K562 (cell line): Measurements from ENCODE around the gene PDGFC. TPM values are rescaled to one million over a fixed set of nuclear protein-coding genes. Genes with fewer than 3 reads are reported as not detected.

Experiments used
- ATAC-seq: fragments of 200-7000 bp; cut with Tn5 transposase; 3 replicates; pipeline ENCODE4 v1.9.1; 2020; ENCODE audit warnings: moderate library complexity
- BruUV-seq: library from RNA; stranded (reverse); fragments of 400-500 nt; replicated peaks from 2 replicates; lab custom pipeline; 2021; lab: Mats Ljungman, UMichigan
- CTCF ChIA-PET: fragments of 300-600 bp; formaldehyde crosslinking; extraction: SDS; loops from one replicate; lab custom pipeline; 2021; ENCODE audit warnings: low intra/inter-chr PET ratio; lab: Yijun Ruan, JAX
- POLR2A ChIA-PET: fragments of 300-600, 350-650 bp; sonication (Branson Sonifier 250); formaldehyde crosslinking; extraction: SDS; loops from one replicate; lab custom pipeline; 2021; ENCODE audit warnings: antibody characterized with exemption, inconsistent platforms; lab: Yijun Ruan, JAX
- DNase-seq, 4 experiments: peaks; one replicate each; pipeline versions ENCODE4 v3.0.0 to v3.0.0-alpha.2; 2011 to 2018; ENCODE audit warnings: low spot score in 3 of 4, mixed read lengths in 3 of 4; ENCODE audit errors: extremely low read depth in 1 of 4
- FAIRE-seq: peaks from 2 replicates; lab custom pipeline; 2011; peaks lifted over from hg19 to GRCh38; lab: Jason Lieb, UNC
- H2AFZ ChIP-seq: 2 replicates; pipeline ENCODE4 v1.6.0; 2011; ENCODE audit warnings: low read depth, low read length, control low read depth, inconsistent platforms
- H3K27ac ChIP-seq: fragments of 200-600 bp; 3 replicates; pipeline ENCODE4 v1.8.0; 2011; ENCODE audit warnings: low read depth, mild to moderate bottlenecking, control low read depth, inconsistent platforms, low read length, moderate library complexity, mixed read lengths; ENCODE audit errors: extremely low read depth
- H3K27me3 ChIP-seq, 2 experiments: fragments of 300-600 bp in 1 of 2; 2 replicates in 1 of 2; 3 replicates in 1 of 2; pipeline versions ENCODE4 v1.6.0 to v1.8.0; 2011; ENCODE audit warnings: inconsistent platforms in 2 of 2, low read length in 2 of 2, mild to moderate bottlenecking in 1 of 2, mixed read lengths in 1 of 2, moderate library complexity in 1 of 2; ENCODE audit not compliant: control insufficient read depth in 2 of 2, insufficient read depth in 2 of 2
- H3K36me3 ChIP-seq: fragments of 300-600 bp; 3 replicates; pipeline ENCODE4 v1.8.0; 2011; ENCODE audit warnings: mild to moderate bottlenecking, low read length, inconsistent platforms; ENCODE audit not compliant: control insufficient read depth, insufficient read depth
- H3K4me1 ChIP-seq, 2 experiments: fragments of 200-600 bp in 1 of 2; replicated peaks in 1 of 2; 2 replicates in 1 of 2; 3 replicates in 1 of 2; pipeline versions ENCODE4 v1.5.1 to v1.8.0; 2011; ENCODE audit warnings: inconsistent platforms in 2 of 2, low read length in 2 of 2, mild to moderate bottlenecking in 1 of 2, mixed read lengths in 1 of 2, moderate library complexity in 1 of 2; ENCODE audit not compliant: control insufficient read depth in 2 of 2, insufficient read depth in 2 of 2
- H3K4me2 ChIP-seq: 2 replicates; pipeline ENCODE4 v1.6.1; 2011; ENCODE audit warnings: low read length, control low read depth, inconsistent platforms, mixed read lengths; ENCODE audit not compliant: insufficient read depth
- H3K4me3 ChIP-seq: fragments of 200-600 bp; sonication (generic), shearing (Covaris generic); 2 replicates; pipeline ENCODE4 v1.5.1; 2016; ENCODE audit warnings: control low read depth, inconsistent platforms
- H3K79me2 ChIP-seq: fragments of 200-600 bp; 3 replicates; pipeline ENCODE4 v1.8.0; 2011; ENCODE audit warnings: low read length, inconsistent platforms; ENCODE audit not compliant: control insufficient read depth, insufficient read depth
- H3K9ac ChIP-seq, 2 experiments: 2 replicates each; pipeline versions ENCODE4 v1.6.0 to v1.6.1; 2011; ENCODE audit warnings: low read depth in 2 of 2, low read length in 2 of 2, control low read depth in 1 of 2, inconsistent platforms in 1 of 2, mild to moderate bottlenecking in 1 of 2, mixed read lengths in 1 of 2; ENCODE audit not compliant: insufficient read depth in 1 of 2
- H3K9me1 ChIP-seq: one replicate; pipeline ENCODE4 v1.6.0; 2011; ENCODE audit warnings: inconsistent platforms, mild to moderate bottlenecking, low read length, moderate library complexity; ENCODE audit not compliant: control insufficient read depth, insufficient read depth
- H3K9me3 ChIP-seq: replicated peaks from 2 replicates; pipeline ENCODE4 v1.5.1; 2011; ENCODE audit warnings: low read depth, low read length, inconsistent platforms; ENCODE audit not compliant: control insufficient read depth, insufficient read depth
- H4K20me1 ChIP-seq: replicated peaks from 2 replicates; pipeline ENCODE4 v1.6.1; 2011; ENCODE audit warnings: low read length, inconsistent platforms, mixed read lengths; ENCODE audit not compliant: control insufficient read depth, insufficient read depth
- FOXM1 ChIP-seq, 2 experiments: fragments of 450-650 bp in 1 of 2; sonication (generic) in 1 of 2; formaldehyde crosslinking in 1 of 2; IDR thresholded peaks; 2 replicates each; pipeline versions ENCODE4 v1.6.1 to v1.9.0; 2017 to 2022; ENCODE audit warnings: low read depth in 2 of 2, mild to moderate bottlenecking in 2 of 2, missing genetic modification reagents in 1 of 2, moderate library complexity in 1 of 2
- MBD2 ChIP-seq: sonication (generic); IDR thresholded peaks from 2 replicates; pipeline ENCODE4 v1.6.1; 2016; ENCODE audit warnings: low read depth, borderline replicate concordance
- NCOR1 ChIP-seq: fragments of 450-650 bp; IDR thresholded peaks from 2 replicates; pipeline ENCODE4 v1.6.1; 2016; ENCODE audit warnings: mild to moderate bottlenecking, moderate library complexity
- NFATC3 ChIP-seq: fragments of 450-650 bp; IDR thresholded peaks from 2 replicates; pipeline ENCODE4 v1.6.1; 2017; ENCODE audit warnings: mild to moderate bottlenecking
- NR2C1 ChIP-seq, 2 experiments: fragments of 450-650 bp; IDR thresholded peaks; 2 replicates each; pipeline ENCODE4 v1.6.1; 2017; ENCODE audit warnings: mild to moderate bottlenecking in 2 of 2, antibody characterized with exemption in 1 of 2, inconsistent platforms in 1 of 2, missing compliant biosample characterization in 1 of 2, missing genetic modification characterization in 1 of 2
- PHF8 ChIP-seq: fragments of 200-600 bp; sonication (generic); IDR thresholded peaks from 2 replicates; pipeline ENCODE4 v1.6.1; 2012; ENCODE audit warnings: mixed run types, mild to moderate bottlenecking, inconsistent platforms, low read length, moderate library complexity, borderline replicate concordance
- RCOR1 ChIP-seq, 2 experiments: IDR thresholded peaks; 2 replicates each; pipeline ENCODE4 v1.6.1; 2012; ENCODE audit warnings: low read depth in 2 of 2, low read length in 2 of 2, borderline replicate concordance in 1 of 2, improper control_type of control experiment in 1 of 2
- SMARCC2 ChIP-seq: fragments of 450-650 bp; IDR thresholded peaks from 2 replicates; pipeline ENCODE4 v1.6.1; 2017; ENCODE audit warnings: antibody characterized with exemption, moderate library complexity, mild to moderate bottlenecking, low read depth
- TSC22D4 ChIP-seq: fragments of 450-650 bp; IDR thresholded peaks from 2 replicates; pipeline ENCODE4 v1.6.1; 2016; ENCODE audit warnings: missing genetic modification characterization, missing biosample characterization, control low read depth
- YBX1 ChIP-seq: fragments of 450-650 bp; IDR thresholded peaks from 2 replicates; pipeline ENCODE4 v1.7.1; 2016; ENCODE audit warnings: mild to moderate bottlenecking
- ZBTB11 ChIP-seq, 3 experiments: fragments of 200-800 bp in 1 of 3; fragments of 250-450 bp in 1 of 3; fragments of 450-650 bp in 1 of 3; sonication (Bioruptor Pico) in 1 of 3; sonication (Bioruptor generic) in 1 of 3; formaldehyde crosslinking in 1 of 3; IDR thresholded peaks; 2 replicates each; pipeline versions ENCODE4 v1.6.1 to v1.8.0; 2016 to 2022; ENCODE audit warnings: mild to moderate bottlenecking in 2 of 3, missing genetic modification characterization in 2 of 3, missing compliant biosample characterization in 1 of 3, moderate library complexity in 1 of 3
- ZNF316 ChIP-seq: fragments of 450-650 bp; IDR thresholded peaks from 2 replicates; pipeline ENCODE4 v1.6.1; 2016
- ZNF766 ChIP-seq: fragments of 200-800 bp; sonication (Bioruptor generic); conservative IDR thresholded peaks from 2 replicates; pipeline ENCODE4 v1.6.1; 2016; ENCODE audit warnings: missing genetic modification characterization, missing compliant biosample characterization
- ZNF830 ChIP-seq: fragments of 250-450 bp; sonication (Bioruptor Pico); IDR thresholded peaks from 2 replicates; pipeline ENCODE4 v1.5.0; 2021; ENCODE audit warnings: mild to moderate bottlenecking
- WGBS: fragments of 100-300 bp; shearing (Covaris generic); methylation state at CpG from one replicate; pipeline ENCODE4 v1.1.6; 2016; ENCODE audit warnings: low coverage, mixed read lengths; ENCODE audit not compliant: insufficient coverage; ENCODE audit errors: missing lambda C conversion rate; 5-methylcytosine and 5-hydroxymethylcytosine counted together
- in situ Hi-C: fragments of 300-500 bp; cut with MboI; formaldehyde crosslinking; loops from 4 replicates; pipeline ENCODE4 v1.15.0; 2018; ENCODE audit warnings: inconsistent platforms, mixed read lengths
- intact Hi-C: fragments of 100-400 bp; cut with micrococcal nuclease; formaldehyde crosslinking; loops from 2 replicates; pipeline ENCODE4 v1.14.2; 2022
- polyA plus RNA-seq, 8 experiments: library from polyadenylated mRNA; depleted of rRNA in 4 of 8; stranded (reverse) in 5 of 8; unstranded in 3 of 8; fragments of >200 nt; fragmentation: Nextera tagmentation in 2 of 8; fragmentation: Illumina TruSeq in 1 of 8; extraction: Ambion mirVana in 2 of 8; extraction: Trizol in 1 of 8; gene quantifications; 2 replicates each; pipeline versions ENCODE4 v1.2.1 to v1.2.3, GENCODE V29; 2011 to 2014; ENCODE audit warnings: inconsistent platforms in 1 of 8, missing spikeins in 1 of 8
- total RNA-seq, 7 experiments: library from RNA; depleted of rRNA in 6 of 7; stranded (reverse); fragments of >200 nt in 6 of 7; fragmentation: Illumina TruSeq in 2 of 7; extraction: Trizol in 2 of 7; gene quantifications; 2 replicates each; pipeline versions ENCODE4 v1.2.1 to v1.2.3, GENCODE V29; 2011 to 2021; ENCODE audit warnings: low replicate concordance in 1 of 7

Gene PDGFC
- total and polyA plus RNA-seq, 9 of the 15 experiments (the other 6 are each of a cell fraction or from before 2014, with no cell fraction given), result not detected

GRCh38 chr4:156972379-156973015 is 898 bp upstream of the PDGFC start:
- no peak overlapping the region for H2AFZ ChIP-seq
- POLR2A ChIA-PET, result no interaction called here
- H3K27me3 ChIP-seq, result no peaks in the 10 kb centered on the region
- FAIRE-seq (no peak), DNase-seq (no peak), ATAC-seq (no peak)
- H3K9ac ChIP-seq, result no peak overlapping the region
- H3K36me3 ChIP-seq, result no peaks in the 10 kb centered on the region
- no peaks in the 10 kb centered on the region for H3K9me1 ChIP-seq
- no peaks in the 10 kb centered on the region for H3K9me3 ChIP-seq
- H3K4me1 ChIP-seq, result 0 out of 5 replicates have a peak, but pooled peaks cover 0 to 7% of the 10 kb centered on the region in 2 experiments
- no peaks in the 10 kb centered on the region for H4K20me1 ChIP-seq
- CTCF ChIA-PET, result no interaction called here
- no peak overlapping the region for H3K4me3 ChIP-seq
- H3K79me2 ChIP-seq, result no peaks in the 10 kb centered on the region
- no TSS peak for BruUV-seq
- H3K27ac ChIP-seq, result no peak overlapping the region
- intact Hi-C loops, result no loop called here
- no peak for TF ChIP-seq NR2C1 (IDR thresholded peaks at IDR 0.05)
- TF ChIP-seq NR2C1 (tag; IDR thresholded peaks at IDR 0.05), result no peak
- no peak for TF ChIP-seq PHF8
- no peak for TF ChIP-seq ZNF316
- no peak for TF ChIP-seq TSC22D4 (tag)
- TF ChIP-seq MBD2, result no peak
- TF ChIP-seq SMARCC2, result no peak
- TF ChIP-seq ZNF766 (CRISPR knock-in tag), result no peak
- no peak for TF ChIP-seq ZBTB11 (CRISPR knock-in tag; IDR thresholded peaks at IDR 0.05)
- TF ChIP-seq YBX1, result no peak
- no peak for TF ChIP-seq FOXM1 (IDR thresholded peaks at IDR 0.05; ENCODE audit: low read depth)
- TF ChIP-seq FOXM1 (CRISPR knock-in tag; IDR thresholded peaks at IDR 0.05; ENCODE audit: low read depth), result no peak
- TF ChIP-seq NCOR1, result no peak
- TF ChIP-seq RCOR1 (IDR thresholded peaks at IDR 0.05; ENCODE audit: borderline replicate concordance in 1 of 2, low read depth in 2 of 2, low read length in 2 of 2), result no peak
- no peak for TF ChIP-seq ZNF830 (CRISPR knock-in tag)
- TF ChIP-seq NFATC3, result no peak
- no peak overlapping the region for H3K4me2 ChIP-seq
- in situ Hi-C loops, result no loop called here
- under 1% methylated on average over 8 of the region's 8 CpGs for WGBS
